ENCODE results near the gene MTHFD1L.

Gene MTHFD1L

DNA sequence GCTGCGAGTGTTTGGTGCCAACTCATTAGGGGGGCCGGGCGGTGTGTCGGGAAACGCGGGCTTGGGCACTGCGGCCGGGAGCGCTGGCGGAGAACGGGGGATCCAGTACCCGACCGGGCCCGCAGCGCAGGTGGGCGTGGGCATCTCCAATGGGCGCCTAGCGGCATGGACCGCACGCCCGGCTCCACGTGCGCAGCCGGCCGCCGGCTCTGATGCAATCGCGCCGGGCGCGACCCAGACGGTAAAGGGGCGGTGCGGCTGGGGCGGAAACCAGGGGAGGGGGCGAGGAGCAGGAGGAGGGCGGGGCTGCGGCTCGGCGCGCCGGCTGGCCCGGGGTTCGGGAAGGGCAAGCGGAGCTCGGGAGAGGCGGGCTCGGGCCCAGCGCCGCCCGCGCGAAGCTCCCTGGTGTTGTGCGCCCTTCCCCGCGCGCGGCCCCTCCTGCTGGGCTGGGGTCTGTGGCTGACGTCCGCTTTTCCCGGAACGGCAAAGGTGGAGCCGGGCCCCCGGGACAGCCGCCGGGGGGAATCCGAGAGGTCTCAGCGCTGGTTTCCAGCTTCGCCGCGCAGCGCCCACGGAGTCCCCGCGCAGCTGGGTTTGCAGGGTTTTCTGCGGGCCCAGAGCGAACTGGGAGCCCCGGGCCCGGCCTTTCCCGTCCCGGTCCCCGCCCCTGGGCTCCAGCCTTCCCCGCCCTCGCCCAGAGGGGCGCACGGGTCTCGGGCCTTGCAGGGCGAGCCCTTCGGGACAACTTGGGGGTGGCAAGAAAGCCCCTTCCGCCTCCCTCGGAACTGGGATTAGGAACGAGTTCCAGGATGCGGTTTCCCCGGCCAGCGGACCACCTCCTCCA lies 867 bp downstream of the MTHFD1L start:
- peak; percentile 67 to 72 for DNase-seq (ENCODE audit: low read depth in 2 of 2)

DNA sequence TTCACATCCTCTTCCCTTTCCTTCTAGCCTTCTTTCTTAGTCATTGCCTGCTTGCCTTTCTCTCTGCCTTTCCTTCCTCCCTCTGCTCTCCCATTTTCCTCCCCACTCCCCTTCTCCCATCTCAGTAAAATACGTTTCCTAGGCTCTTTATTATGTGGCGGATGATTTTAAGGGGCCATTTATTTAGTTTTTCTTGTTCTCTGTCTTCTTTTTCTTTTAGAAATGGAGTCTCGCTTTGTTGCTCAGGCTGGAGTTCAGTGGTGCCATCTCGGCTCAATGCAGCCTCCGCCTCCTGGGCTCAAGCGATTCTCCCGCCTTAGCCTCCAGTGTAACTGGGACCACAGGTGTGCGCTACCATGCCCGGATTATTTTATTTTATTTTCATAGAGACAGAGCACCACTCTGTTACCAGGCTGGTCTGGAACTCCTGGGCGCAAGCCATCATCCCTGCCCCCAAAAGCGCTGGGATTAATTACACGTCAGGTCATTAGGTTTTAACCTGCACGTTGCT lies 1.5 kb downstream of the MTHFD1L start:
- DNase-seq (ENCODE audit: low read depth in 2 of 2), result no peak

- DNase-seq (ENCODE audit: low read depth in 2 of 2), result no peak
Observed at GRCh38 chr6:150868759-150869158, 3.3 kb downstream of the MTHFD1L start.

- no peak for DNase-seq (ENCODE audit: low read depth in 2 of 2)
Observed at GRCh38 chr6:150874179-150874578, 8.7 kb downstream of the MTHFD1L start.

DNA sequence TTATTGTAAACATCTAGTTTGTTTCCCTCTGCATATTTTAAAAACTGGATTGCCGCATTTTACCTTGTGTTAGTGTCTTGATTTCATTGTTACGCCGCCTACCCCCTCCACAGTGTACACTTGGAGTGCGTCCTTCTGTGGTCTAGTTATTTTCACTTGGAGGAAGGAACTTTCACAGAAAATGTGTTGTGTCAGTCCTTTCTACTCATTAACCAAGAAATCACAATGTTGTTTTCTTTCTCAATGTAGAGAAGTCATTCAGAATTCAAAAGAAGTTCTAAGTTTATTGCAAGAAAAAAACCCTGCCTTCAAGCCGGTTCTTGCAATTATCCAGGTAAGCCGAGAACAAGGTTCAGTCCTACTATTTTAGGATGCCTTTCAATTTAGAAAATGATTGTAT lies 10.3 kb downstream of the MTHFD1L start:
- DNase-seq (ENCODE audit: low read depth in 2 of 2), result no peak

DNA sequence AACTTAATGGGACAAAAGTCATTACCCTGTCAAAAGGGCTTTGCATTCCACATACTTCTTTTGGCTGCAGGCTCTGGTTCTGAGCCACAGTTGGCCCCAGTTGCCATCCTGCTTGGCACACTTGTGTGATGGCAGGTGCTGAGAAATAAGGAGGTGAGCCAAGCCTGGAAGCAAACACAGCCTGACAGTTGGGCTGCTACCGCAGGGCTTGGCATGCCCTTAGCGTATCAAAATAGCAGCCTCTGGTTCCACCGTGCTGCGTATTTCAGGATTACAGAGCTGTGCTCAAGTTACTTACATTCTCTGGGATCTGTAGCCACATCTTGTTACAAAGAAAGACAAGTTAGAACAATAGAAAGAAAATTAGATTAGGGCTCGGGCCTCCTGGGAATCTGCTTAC lies 11.1 kb downstream of the MTHFD1L start:
- DNase-seq (ENCODE audit: low read depth in 2 of 2), result no peak

- no peak for DNase-seq (ENCODE audit: low read depth in 2 of 2)
Observed at GRCh38 chr6:150877928-150878327, 12.4 kb downstream of the MTHFD1L start.

DNA sequence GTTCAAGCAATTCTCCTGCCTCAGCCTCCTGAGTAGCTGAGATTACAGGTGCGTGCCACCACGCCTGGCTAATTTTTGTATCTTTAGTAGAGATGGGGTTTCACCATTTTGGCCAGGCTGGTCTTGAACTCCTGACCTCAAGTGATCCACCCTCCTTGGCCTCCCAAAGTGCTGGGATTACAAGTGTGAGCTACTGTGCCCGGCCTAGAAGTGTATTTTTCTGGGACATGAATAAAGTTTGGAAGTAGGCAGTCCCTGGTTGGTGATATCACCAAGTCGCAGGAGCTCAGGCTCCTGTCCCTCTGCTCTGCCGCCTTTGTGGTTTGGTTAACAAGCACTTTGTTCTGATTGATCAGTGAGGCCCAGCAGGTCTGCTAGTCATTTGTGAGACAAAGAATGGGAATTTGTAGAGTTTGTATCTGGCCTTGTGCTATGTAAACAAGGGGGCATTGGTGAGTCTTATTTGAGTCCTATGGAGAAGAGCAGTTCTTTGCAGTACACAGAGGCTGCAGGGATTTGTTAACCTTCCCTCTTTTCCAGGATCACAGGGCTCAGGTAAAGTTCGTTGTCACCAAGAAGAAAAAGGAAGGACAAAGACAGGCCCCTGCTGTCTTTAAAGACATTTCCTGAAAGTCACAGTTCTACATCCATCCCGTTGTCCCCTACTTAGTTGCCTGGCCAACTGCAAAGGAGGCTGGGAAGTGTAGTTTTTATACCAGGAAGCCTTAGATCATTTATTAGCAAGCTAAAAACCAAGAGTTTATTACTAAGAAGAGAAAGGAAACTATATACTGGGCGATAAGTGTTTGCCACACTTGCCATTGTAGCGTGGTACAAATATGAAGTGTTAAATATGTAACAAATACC lies 13.1 kb downstream of the MTHFD1L start:
- no peak for DNase-seq (ENCODE audit: low read depth in 2 of 2)

DNA sequence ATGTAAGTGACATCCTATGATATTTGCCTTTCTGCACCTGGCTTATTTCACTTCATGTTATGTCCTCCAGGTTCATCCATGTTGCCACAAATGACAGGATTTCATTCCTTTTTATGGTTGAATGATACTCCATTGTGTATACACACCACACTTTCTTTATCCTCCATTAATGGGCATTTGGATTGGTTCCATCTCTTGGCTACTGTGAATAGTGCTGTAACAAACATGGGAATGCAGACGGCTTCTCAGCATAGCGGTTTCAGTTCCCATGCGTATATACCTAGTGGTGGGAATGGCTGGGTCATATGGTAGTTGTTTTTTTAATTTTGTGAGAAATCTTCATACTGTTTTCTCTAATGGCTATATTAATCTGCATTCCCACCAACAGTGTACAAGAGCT lies 14.8 kb downstream of the MTHFD1L start:
- DNase-seq (ENCODE audit: low read depth in 2 of 2), result no peak

GRCh38 chr6:150881911-150882481 lies 16.5 kb downstream of the MTHFD1L start:
- DNase-seq (ENCODE audit: low read depth in 2 of 2), result no peak

GRCh38 chr6:150883521-150883920 lies 18.0 kb downstream of the MTHFD1L start:
- no peak for DNase-seq (ENCODE audit: low read depth in 2 of 2)

DNA sequence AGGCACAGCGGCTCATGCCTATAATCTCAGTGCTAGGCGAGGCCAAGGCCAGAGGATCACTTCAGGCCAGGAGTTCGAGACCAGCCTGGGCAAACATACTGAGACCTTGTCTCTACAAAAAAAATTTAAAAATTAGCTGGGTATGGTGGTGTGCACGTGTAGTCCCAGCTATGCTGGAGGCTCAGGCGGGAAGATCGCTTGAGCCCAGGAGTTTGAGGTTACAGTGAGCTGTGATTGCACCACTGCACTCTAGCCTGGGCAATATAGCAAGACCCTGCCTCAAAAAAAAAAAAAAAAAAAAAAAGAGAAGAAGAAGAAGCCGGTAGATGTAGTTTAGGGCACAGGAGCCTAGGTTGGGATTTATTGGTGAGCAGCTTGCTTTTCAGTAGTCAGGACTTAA lies 20.7 kb downstream of the MTHFD1L start:
- no peak for DNase-seq (ENCODE audit: low read depth in 2 of 2)

DNA sequence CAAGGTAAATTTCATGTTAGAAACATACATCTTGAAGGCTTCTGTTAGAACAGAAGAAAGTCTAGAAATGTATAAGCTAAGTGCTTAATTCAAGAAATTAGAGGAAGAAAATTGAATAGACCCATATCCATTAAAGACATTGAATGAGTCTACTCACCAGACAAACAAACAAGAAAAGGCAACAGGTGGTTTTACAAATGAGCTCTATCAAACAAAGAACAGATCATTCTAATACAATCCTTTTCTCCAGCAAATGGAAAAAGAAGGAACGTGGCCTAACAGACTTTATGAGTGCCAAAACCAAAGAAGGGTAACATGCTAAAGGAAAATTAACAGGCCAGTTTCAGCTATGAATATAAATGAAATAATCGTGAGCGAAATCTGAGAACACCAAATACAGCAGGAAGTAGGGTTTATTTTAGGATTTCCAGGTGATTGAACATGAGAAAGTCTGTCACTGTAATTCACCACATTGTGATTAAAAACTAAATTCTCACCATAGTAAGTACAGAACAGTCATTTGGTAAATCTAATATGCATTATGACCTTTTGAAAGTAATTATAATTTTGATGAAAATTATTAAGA lies 22.6 kb downstream of the MTHFD1L start:
- DNase-seq (ENCODE audit: low read depth in 2 of 2), result no peak

- no peak for DNase-seq (ENCODE audit: low read depth in 2 of 2)
Observed at GRCh38 chr6:150890346-150890745, 24.8 kb downstream of the MTHFD1L start.

GRCh38 chr6:150891888-150892485 lies 26.5 kb downstream of the MTHFD1L start:
- DNase-seq (ENCODE audit: low read depth in 2 of 2), result peak; percentile 10 to 16

- no peak for DNase-seq (ENCODE audit: low read depth in 2 of 2)
Observed at GRCh38 chr6:150894191-150894744, 28.8 kb downstream of the MTHFD1L start.

DNA sequence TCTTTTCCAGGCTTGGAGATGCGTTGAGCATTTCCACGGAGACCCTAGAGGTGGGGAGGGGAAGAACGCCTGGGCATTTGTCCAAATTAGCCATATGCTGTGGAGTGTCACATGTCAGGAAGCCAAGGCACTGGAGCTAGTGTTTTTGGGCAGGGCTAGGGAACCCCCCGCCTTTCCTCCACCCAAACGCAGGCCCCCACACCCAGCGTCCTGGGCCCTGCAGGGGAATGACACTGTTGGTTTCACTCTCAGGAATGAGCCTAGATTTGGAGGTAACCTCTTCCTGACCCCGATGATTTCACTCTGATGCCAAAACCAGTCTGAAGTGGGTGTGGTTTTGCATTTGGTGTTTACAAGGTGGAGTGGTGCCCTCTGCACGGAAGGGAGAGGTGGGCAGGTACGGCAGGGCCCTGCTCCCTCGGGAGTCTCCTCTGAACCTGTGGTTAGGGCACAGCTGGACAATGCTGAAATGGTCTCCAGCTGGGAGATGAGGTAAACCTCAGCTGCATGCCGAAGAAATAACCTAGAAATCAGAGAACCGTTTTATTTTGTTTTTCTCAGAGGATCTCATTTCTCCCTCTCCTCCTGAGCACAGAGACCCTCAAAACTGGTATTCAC lies 29.5 kb downstream of the MTHFD1L start:
- no peak for DNase-seq (ENCODE audit: low read depth in 2 of 2)

GRCh38 chr6:150895928-150896632 lies 30.6 kb downstream of the MTHFD1L start:
- DNase-seq (ENCODE audit: low read depth in 2 of 2), result no peak

DNA sequence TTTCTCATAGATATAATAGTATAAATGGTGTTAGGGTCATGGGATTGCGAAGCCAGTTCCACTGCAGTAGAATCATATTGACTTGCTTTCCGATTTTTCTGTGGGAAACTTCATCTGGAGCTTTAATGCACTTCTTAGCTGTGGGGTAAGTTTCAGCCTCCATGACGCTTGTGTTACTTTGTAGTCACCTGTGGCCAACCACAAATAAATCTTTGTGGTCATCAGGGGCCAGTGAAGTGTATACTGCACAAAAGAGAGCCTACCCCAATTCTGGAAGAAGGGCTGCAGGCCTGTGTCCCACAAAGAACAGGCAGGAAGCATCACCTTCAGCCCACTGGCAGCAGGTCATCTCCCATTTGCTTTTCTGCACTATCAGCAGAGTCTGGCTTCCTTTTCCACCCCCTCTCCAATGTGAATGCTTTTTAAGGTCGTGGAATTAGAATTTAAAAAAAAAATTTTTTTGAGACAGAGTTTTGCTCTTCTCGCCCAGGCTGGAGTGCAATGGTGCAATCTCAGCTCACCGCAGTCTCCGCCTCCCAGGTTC lies 32.0 kb downstream of the MTHFD1L start:
- no peak for DNase-seq (ENCODE audit: low read depth in 2 of 2)

Measured in stimulated activated CD8-positive, alpha-beta memory T cell treated with anti-CD3 and anti-CD28 coated beads, Interleukin-15, amount 100 ng/mL, for 4 hours (primary cell).